SK-N-SH (cell line): ENCODE measurements around the gene RHBDF2.

Source experiments
- EP300 ChIP-seq, 2 experiments: IDR thresholded peaks; 2 replicates each; pipeline versions ENCODE4 v1.4.0 to v1.6.1; 2012; ENCODE audit warnings: borderline replicate concordance in 1 of 2, low read depth in 1 of 2, low read length in 1 of 2
- EZH2phosphoT487 ChIP-seq: fragments of 200-600 bp; sonication (generic); IDR thresholded peaks from 2 replicates; pipeline ENCODE4 v1.6.1; 2017; ENCODE audit warnings: low read depth, mixed run types, mild to moderate bottlenecking, antibody characterized with exemption, moderate library complexity, borderline replicate concordance

DNA sequence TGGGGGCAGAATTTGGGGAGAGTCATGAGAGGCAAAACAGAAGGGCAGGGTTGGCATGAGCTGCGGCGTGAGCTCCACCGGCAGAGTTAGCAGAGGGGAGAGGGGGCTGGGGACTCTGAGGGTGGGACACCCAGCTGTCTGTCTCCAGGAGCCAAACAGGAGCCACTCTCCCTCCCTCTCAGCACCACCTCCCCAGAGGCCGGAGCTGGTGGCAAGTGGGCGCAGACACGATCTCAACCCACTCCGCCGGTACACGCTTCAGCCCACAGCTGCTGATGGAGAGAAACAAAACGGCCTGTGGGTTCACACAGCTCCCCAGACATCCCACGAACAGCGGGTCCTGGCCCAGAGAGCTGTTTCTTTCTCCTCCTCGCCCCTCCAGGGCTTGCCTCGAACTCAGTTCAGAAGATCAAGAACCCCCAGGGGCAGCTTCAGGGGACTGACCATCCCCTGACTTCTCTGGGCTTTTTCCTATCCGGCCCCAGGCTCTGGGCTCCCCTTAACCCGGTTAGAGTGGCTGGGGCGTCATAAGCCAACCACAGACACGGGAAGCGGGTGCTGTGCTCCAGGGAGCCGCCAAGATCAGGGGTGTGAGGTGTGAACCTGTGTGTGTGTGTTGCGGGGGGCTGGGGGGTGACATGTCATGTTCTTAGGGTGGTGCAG lies 7.6 kb downstream of the RHBDF2 start:
- TF ChIP-seq EP300 (IDR thresholded peaks at IDR 0.05; ENCODE audit: borderline replicate concordance in 1 of 2, low read depth in 1 of 2, low read length in 1 of 2) = no peak
- no peak for TF ChIP-seq EZH2phosphoT487
